ENCODE results near the gene TMEM179.
"Not testable (repeated sequence)": the region's sequence is repeated elsewhere in the genome, so short reads cannot be mapped to it uniquely, and the experiment has no call there.

Gene TMEM179

DNA sequence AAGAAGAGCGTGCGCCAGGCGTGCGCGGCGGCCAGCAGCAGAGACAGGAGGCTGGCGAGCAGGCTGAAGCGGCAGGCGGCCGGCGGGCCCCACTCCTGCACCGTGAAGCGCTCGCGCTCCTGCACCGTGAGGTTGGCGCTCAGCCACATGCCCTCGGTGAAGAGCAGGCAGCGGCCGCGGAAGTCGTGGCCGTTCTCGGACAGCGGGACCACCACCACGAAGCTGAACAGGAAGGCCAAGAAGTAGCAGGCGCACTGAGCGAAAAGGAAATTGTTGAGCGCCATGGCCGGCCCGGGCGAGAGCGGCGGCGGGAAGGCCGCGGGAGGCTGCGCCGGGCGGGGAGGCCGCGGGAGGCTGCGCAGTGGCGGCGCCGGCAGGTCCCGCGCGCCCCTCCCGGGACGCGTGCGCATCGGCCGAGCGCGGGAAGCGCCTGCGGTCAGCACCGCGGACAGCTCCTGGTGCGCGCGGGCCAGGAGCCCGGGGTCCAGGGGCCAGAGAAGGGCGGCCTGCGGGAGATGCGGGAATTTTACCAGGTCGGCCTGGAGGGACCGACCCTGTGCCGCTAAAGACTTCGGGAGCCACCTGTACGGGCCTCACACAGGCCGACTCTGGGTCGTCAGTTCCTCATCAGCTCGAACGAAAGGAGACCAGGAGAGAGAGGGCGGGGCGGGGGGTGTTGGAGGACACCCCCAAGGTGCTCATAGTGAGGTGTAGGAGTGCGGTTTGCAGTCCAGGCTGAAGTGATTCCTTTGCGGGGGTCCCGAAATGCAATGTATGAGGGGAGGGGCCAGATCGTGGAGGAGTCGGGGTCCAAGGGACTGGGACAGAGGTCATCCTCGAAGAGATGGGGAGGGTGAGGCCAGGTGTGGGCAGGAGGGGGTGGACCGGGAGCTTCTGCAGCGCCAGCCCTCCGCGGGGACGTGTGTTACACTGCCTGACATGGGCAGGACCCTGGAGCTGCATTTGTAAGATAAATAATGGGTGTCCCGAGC lies at the start of gene TMEM179:
Gene TMEM179 (minus strand): TSS at position 315 of the 992 bp plus-strand sequence. CDS start 31 bp downstream, at position 284.
- DNase-seq: no peak

DNA sequence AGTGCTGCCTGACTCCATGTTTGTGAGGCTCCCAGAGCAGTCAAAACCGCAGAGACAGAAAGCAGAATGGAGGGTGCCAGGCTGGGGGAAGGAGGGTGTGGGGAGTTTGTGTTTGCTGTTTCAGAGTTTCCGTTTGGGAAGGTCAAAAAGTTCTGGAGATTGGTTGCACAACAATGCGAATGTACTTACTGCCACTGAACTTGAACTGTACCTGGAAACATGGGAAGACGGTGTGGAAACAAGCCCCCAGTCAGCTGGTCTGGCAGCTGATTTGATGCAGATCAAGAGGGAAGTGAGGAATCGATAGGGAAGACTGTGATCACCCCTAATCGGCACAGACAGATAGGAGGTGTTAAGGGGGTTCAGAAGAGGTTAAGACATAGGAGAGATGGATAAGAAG lies 49.5 kb upstream of the TMEM179 start:
- DNase-seq: no peak

DNA sequence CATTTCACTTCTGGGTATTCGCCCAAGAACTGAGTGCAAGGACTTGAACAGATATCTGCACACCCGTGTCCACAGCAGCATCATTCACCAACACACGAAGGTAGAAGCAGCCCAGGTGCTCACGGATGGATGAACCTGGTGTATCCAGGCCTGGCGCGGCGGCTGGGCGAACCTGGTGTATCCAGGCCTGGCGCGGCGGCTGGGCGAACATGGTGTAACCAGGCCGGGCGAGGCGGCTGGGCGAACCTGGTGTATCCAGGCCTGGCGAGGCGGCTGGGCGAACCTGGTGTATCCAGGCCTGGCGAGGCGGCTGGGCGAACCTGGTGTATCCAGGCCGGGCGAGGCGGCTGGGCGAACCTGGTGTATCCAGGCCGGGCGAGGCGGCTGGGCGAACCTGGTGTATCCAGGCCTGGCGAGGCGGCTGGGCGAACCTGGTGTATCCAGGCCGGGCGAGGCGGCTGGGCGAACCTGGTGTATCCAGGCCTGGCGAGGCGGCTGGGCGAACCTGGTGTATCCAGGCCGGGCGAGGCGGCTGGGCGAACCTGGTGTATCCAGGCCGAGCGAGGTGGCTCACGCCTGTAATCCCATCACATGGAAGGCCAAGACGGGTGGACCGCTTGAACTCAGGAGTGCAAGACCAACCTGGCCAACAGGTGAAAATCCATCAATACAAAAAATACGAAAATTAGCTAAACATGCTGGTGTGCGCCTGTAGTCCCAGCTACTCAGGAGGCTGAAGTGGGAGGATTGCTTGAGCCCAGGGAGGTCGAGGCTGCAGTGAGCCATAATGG lies 48.8 kb upstream of the TMEM179 start:
- not testable (repeated sequence) for DNase-seq

DNA sequence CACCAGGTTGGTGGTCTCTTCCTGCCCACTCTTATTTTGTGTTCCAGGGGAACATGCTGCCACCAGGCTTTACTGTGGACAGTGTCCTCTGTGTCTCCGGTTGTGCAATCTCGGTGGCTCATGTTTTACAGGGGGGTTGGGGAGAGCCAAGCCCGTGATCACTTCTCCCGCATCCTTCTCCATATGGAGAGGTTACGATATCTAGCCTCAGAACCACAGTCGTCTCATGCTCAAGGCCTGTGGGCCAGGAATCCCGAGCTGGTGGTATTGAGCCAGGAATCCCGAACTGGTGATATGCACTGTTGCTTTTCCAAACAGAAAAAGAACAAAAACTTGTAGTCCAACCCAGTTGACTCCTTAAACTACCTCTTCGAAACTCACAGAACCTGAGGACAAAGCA lies 47.8 kb upstream of the TMEM179 start:
- no peak for DNase-seq

DNA sequence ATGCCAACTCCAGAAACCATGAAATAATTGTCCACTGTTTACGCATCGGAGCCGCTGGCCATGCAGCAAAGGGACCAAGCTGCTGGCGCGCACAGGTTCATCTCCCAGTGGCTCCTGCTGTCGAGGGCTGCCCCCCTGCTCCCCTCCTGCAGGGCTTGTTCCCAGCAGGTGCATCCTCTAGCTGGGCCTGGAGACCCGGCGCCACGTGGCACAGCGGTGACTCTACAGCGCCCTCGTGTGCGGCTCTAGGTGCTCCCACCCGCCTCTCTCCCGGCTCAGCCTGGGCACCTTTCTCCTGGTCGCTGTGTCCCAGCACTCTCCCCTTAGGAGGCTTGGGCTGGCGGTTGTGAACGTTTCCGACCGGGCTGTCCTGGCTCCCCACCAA lies 47.3 kb upstream of the TMEM179 start:
- DNase-seq: no peak

DNA sequence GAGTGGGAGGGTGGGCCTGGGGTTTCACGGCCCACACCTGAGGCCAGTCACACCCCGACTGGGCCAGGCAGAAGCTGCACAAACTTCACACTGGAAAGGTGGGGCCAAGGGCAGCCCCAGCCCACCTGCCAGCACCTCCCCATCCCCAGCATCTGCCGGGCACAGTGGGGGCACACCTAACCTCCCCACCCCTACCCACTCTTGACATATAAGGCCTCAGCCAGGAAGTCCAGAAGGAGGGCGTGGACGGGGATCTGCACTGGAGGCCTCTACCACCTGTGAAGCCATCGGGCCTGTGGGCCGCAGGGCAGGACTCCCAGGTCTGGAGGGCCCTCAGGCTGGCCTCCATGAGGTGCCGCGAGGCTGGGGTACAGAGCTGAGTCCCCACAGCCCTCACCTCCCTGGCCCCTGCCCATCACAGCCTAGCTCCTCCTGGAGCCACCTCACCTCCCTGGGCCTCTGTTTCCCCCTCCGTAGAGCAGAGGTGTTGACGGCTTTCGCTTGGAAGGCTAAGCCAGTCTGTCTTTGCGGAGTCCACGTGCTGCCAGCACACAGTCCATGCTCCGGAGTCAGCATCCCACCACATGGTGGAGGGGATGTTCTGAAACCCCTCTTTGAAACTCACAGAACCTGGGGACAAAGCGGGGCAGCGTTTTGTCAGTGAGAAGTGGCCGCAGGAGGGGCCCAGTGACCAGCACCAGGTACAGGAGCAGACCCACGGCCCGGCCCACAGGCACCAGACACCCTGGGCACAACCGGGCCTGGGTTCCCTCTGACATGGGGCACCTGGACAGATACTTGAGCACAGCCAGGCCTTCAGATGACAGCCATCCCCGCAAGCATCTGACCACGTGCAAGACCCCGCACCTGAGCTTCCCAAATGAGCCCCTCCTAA lies 46.7 kb upstream of the TMEM179 start:
- DNase-seq: no peak

DNA sequence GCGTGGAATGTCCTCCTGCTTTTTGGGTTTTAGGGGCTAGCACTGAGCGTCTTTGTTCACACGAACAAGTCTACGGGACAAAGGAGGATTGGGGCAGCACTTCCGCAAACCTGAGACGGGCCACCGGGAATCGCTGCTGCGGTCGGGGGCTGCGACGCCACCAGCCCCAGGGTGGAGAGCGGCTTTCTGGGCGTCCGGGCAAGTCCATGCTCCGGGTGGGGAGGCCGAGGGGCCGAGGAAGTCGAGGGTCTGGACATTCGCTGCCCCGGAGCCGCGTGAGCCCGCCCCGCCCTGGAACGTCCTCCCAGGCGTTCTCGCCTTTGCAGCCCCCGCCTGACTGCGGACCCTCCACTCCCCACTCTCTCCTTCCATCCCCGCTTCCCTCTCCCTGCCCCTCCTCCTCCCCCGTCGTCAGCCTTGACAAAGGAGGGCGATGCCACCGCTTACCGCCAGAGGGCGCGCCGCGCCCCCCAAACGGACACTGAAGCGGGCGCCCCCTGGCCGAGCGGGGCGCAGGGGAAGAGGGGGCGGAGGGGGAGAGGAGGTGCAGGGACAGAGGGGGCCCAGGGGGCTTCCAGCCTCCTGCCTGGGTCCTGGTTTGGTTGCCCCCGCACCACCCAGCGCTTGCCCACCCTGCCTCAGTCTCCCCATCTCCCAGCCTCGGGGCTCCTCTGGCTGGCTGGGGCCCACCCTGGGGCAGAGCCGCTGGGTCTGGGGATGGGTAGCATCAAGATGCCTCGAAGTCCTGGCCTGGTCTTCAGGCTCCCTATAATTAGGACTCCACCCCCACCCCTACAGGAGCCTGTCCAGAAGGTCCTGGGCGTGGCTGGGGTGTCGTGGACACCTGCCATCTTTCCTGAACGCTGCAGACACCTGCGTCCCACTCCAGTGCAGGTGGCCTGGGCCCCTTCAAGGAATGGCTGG lies 45.7 kb upstream of the TMEM179 start:
- DNase-seq: peak; percentile 63

DNA sequence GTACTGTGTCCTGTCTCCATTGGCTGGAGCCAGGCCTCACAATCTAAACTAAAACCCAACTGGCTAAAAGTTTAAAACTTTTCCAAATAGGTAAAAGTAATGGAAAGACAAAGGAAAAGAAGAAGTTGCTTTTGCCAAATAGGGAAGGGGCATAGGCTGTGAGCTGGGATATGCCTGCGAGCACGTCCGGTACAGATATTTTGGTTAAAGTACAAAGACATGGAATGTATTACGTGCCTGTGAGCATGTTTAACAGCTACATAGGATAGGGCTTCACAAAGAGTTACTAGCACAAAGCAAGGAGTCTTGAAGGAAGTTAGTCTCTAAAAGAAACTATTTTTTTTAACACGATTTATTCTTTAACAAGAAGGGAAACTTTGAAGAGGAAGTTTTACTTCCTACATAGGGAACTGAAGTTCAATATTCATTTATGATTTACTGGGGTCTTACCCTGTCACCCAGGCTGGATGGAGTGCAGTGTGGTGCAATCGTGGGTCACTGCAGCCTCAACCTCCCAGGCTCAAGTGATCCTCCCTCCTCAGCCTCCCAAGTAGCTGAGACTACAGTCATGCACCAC lies 43.0 kb upstream of the TMEM179 start:
- no peak for DNase-seq

DNA sequence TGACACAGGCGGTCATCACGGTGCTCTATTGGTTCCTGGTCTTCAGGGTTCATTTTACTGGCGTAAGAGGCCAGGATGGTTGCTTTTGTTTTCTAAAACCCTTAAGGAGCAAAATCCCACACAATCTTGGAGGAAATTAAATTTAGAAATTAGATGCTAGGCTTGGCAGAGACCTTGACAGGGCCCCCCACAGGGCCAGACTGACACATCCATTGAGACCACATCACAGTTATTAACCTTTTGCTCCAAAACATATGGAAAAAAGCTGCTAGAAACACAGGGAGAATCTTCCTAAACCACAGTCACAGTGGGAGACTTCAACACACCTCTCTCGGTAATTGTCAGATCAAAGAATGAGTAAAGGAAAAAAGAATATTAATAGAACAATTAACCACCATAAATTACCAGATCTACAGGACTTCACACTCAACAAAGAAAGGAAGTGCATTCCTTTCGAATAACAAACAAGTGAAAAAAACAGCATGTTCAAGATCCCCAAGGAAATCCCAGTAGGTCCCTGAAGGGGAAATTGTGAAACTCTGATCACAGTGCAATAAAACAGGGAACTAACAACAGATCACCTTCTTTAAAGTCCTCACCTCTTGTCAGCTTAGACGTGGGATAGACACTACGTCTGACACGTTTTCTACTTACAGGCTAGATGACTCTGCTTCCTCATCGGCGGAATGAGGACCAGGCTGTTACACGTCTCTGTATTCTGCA lies 40.2 kb upstream of the TMEM179 start:
- DNase-seq: no peak

- DNase-seq: no peak
Observed at GRCh38 chr14:104644091-104644635, 39.6 kb upstream of the TMEM179 start.

DNA sequence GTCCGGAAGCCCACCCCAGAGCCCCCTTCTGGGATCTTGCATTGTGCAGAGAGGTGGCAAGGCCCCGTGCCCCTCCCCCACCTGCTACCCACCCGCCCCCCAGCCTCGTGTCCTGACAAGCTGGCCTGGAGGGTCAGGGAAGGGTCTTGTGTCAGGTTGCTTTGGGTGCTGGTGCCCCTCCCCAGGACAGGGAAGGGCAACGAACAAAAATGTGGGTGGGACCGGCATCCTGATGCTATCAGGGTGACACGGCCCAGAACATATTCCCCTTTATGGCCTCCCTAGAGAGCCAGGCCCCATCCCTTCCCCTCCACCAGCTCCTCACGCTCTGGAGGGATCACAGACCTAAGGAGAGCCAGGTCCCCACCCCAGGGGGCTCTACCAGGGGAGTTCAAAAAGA lies 38.7 kb upstream of the TMEM179 start:
- no peak for DNase-seq

- no peak for DNase-seq
Observed at GRCh38 chr14:104642540-104642868, 37.9 kb upstream of the TMEM179 start.

- no peak for DNase-seq
Observed at GRCh38 chr14:104641753-104642539, 37.4 kb upstream of the TMEM179 start.

GRCh38 chr14:104640681-104641080 lies 36.1 kb upstream of the TMEM179 start:
- no peak for DNase-seq

GRCh38 chr14:104639885-104640548 lies 35.4 kb upstream of the TMEM179 start:
- peak; percentile 40 for DNase-seq

GRCh38 chr14:104639471-104639870 lies 34.9 kb upstream of the TMEM179 start:
- no peak for DNase-seq

GRCh38 chr14:104638927-104639450 lies 34.4 kb upstream of the TMEM179 start:
- no peak for DNase-seq

- no peak for DNase-seq
Observed at GRCh38 chr14:104638190-104638589, 33.6 kb upstream of the TMEM179 start.

DNA sequence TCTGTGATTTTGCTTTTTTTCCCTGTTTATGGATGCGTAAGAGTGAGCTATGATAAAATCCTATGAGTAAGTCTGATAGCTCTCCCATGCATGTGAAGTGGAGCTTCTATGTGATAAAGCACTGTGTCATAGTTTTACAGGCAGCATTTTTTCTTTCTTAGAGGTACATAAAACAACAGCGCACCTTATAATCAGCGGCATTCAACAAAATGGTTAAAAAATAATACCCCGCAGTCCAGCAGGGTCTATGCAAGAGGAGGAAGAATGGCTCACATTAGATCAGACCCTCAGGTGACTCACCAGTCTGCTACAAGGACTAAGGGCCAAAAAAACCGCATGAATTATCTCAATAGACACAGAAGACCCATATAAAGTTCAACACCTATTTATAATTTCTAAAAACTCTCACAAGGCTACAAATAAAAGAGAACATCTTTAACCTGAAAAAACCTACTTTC lies 33.0 kb upstream of the TMEM179 start:
- no peak for DNase-seq
